HEK293T (cell line): ENCODE data around the gene UFC1.

Experiments used
- CTCF ChIA-PET: fragments of 350-600 bp; formaldehyde crosslinking; extraction: SDS; loops from one replicate; lab custom pipeline; 2021; ENCODE audit warnings: antibody characterized with exemption, inconsistent platforms; lab: Yijun Ruan, JAX
- POLR2A ChIA-PET: fragments of 350-600 bp; formaldehyde crosslinking; extraction: SDS; loops from one replicate; lab custom pipeline; 2020; ENCODE audit warnings: antibody characterized with exemption, inconsistent platforms; lab: Yijun Ruan, JAX
- DNase-seq: peaks from one replicate; pipeline ENCODE4 v3.0.0; 2012; ENCODE audit warnings: mixed read lengths; ENCODE audit errors: extremely low spot score
- ARNT ChIP-seq: fragments of 450-650 bp; IDR thresholded peaks from 2 replicates; pipeline ENCODE4 v1.6.1; 2017; ENCODE audit warnings: mild to moderate bottlenecking
- BHLHE40 ChIP-seq: fragments of 450-650 bp; IDR thresholded peaks from 2 replicates; pipeline ENCODE4 v1.6.1; 2016; ENCODE audit warnings: mild to moderate bottlenecking, moderate library complexity, borderline replicate concordance
- CTBP1 ChIP-seq: fragments of 450-650 bp; IDR thresholded peaks from 2 replicates; pipeline ENCODE4 v1.6.1; 2016; ENCODE audit warnings: borderline replicate concordance
- ELF4 ChIP-seq: fragments of 450-650 bp; IDR thresholded peaks from 2 replicates; pipeline ENCODE4 v1.6.1; 2017; ENCODE audit warnings: antibody characterized with exemption
- FOXA1 ChIP-seq: fragments of 450-650 bp; IDR thresholded peaks from 2 replicates; pipeline ENCODE4 v1.6.1; 2016; ENCODE audit warnings: mild to moderate bottlenecking
- FOXK2 ChIP-seq: fragments of 450-650 bp; IDR thresholded peaks from 2 replicates; pipeline ENCODE4 v1.6.1; 2016; ENCODE audit warnings: mild to moderate bottlenecking
- FOXM1 ChIP-seq: fragments of 450-650 bp; IDR thresholded peaks from 2 replicates; pipeline ENCODE4 v1.6.1; 2017; ENCODE audit warnings: mild to moderate bottlenecking, borderline replicate concordance
- HDGF ChIP-seq: fragments of 450-650 bp; IDR thresholded peaks from 2 replicates; pipeline ENCODE4 v1.6.1; 2017; ENCODE audit warnings: antibody characterized with exemption, borderline replicate concordance
- L3MBTL2 ChIP-seq: fragments of 450-650 bp; conservative IDR thresholded peaks from 2 replicates; pipeline ENCODE4 v1.6.1; 2016; ENCODE audit warnings: mild to moderate bottlenecking
- LEF1 ChIP-seq: fragments of 450-650 bp; IDR thresholded peaks from 2 replicates; pipeline ENCODE4 v1.6.1; 2017; ENCODE audit warnings: mild to moderate bottlenecking, borderline replicate concordance
- NFRKB ChIP-seq: fragments of 450-650 bp; IDR thresholded peaks from 2 replicates; pipeline ENCODE4 v1.6.1; 2016; ENCODE audit warnings: mild to moderate bottlenecking, moderate library complexity
- PKNOX1 ChIP-seq: fragments of 450-650 bp; IDR thresholded peaks from 2 replicates; pipeline ENCODE4 v1.6.1; 2016
- SP1 ChIP-seq: fragments of 450-650 bp; IDR thresholded peaks from 2 replicates; pipeline ENCODE4 v1.6.1; 2017
- SUZ12 ChIP-seq: fragments of 450-650 bp; IDR thresholded peaks from 2 replicates; pipeline ENCODE4 v1.6.1; 2016; ENCODE audit warnings: mild to moderate bottlenecking
- TARDBP ChIP-seq: fragments of 450-650 bp; IDR thresholded peaks from 2 replicates; pipeline ENCODE4 v1.6.1; 2016
- ZNF384 ChIP-seq: fragments of 450-650 bp; IDR thresholded peaks from 2 replicates; pipeline ENCODE4 v1.6.1; 2016

Gene UFC1

GRCh38 chr1:161153682-161154337 is at the start of gene UFC1:
Gene UFC1 (plus strand): TSS chr1:161153978. CDS start chr1:161153998, 20 bp downstream.
- TF ChIP-seq LEF1 (peak; percentile 70; the same call in 1 of the 2 replicates), SP1 (no peak), HDGF (no peak), ARNT (0 out of 2 replicates have a peak, but pooled peaks have one; percentile 18), TARDBP (no peak; the same call in 1 of the 2 replicates), CTBP1 (peak; percentile 16; the same call in 1 of the 2 replicates), NFRKB (peak; percentile 95), FOXK2 (peak; percentile 88), ELF4 (peak; percentile 99), PKNOX1 (no peak), SUZ12 (no peak), L3MBTL2 (peak; percentile 67), FOXA1 (no peak), BHLHE40 (no peak), ZNF384 (no peak)
- POLR2A ChIA-PET: interaction anchor here (0.6 to 2.3 kb wide), 17 partner anchors 8 to 891 kb away, joined by 3 to 19 read pairs (median 4); partner anchors contain the start of genes B4GALT3, DCAF8, DEDD and NIT1
- CTCF ChIA-PET: interaction anchor here (0.9 kb wide), 1 partner anchor 12 kb away, joined by 5 read pairs; the partner anchor contains the start of gene PPOX
- peak; percentile 85 for DNase-seq

GRCh38 chr1:161106431-161106830 is 47.3 kb upstream of the UFC1 start:
- CTCF ChIA-PET: no interaction called here
- no peak for DNase-seq
- POLR2A ChIA-PET: no interaction called here
- no peak for TF ChIP-seq SUZ12
- TF ChIP-seq FOXM1: no peak
- TF ChIP-seq HDGF: no peak
- TF ChIP-seq NFRKB: no peak
- TF ChIP-seq ZNF384: no peak
- TF ChIP-seq FOXA1: no peak
- TF ChIP-seq L3MBTL2: no peak
- TF ChIP-seq SP1: no peak
- TF ChIP-seq FOXK2: no peak
- no peak for TF ChIP-seq CTBP1

GRCh38 chr1:161111117-161111516 is 42.7 kb upstream of the UFC1 start:
- TF ChIP-seq HDGF: no peak
- TF ChIP-seq SP1: no peak
- TF ChIP-seq SUZ12: no peak
- no peak for TF ChIP-seq NFRKB
- no peak for TF ChIP-seq ELF4
- TF ChIP-seq FOXM1: no peak
- TF ChIP-seq LEF1: no peak
- no peak for TF ChIP-seq ZNF384
- TF ChIP-seq PKNOX1: no peak
- no peak for TF ChIP-seq BHLHE40
- no peak for TF ChIP-seq CTBP1
- TF ChIP-seq L3MBTL2: no peak
- no peak for TF ChIP-seq FOXK2
- no peak for TF ChIP-seq ARNT
- no peak for TF ChIP-seq TARDBP
- TF ChIP-seq FOXA1: no peak
- no peak for DNase-seq
- POLR2A ChIA-PET: no interaction called here
- CTCF ChIA-PET: no interaction called here

GRCh38 chr1:161111527-161111926 is 42.3 kb upstream of the UFC1 start:
- CTCF ChIA-PET: interaction anchor here (1.5 kb wide), 1 partner anchor 114 kb away, joined by 5 read pairs; no protein-coding TSS in a partner anchor
- POLR2A ChIA-PET: no interaction called here
- no peak for DNase-seq
- TF ChIP-seq NFRKB (no peak), SUZ12 (no peak), FOXA1 (no peak)

GRCh38 chr1:161113915-161114314 is 39.9 kb upstream of the UFC1 start:
- TF ChIP-seq PKNOX1 (no peak), HDGF (no peak), TARDBP (no peak), LEF1 (no peak), ARNT (no peak), SP1 (no peak), SUZ12 (no peak)
- ChIA-PET POLR2A (interaction anchor here (0.6 kb wide), 1 partner anchor 19 kb away, joined by 3 read pairs; no protein-coding TSS in a partner anchor), CTCF (no interaction called here)
- no peak for DNase-seq

GRCh38 chr1:161114556-161114955 is 39.2 kb upstream of the UFC1 start:
- ChIA-PET POLR2A (interaction anchor here (0.7 kb wide), 1 partner anchor 70 kb away, joined by 3 read pairs; no protein-coding TSS in a partner anchor), CTCF (no interaction called here)
- TF ChIP-seq ARNT: no peak
- no peak for TF ChIP-seq FOXM1
- DNase-seq: no peak
